BLaER1 treated with 17β-estradiol and CSF1 and Interleukin-3, amounts not matched to agents 10 nM and 100 nM (cell line): ENCODE results near the gene TSC22D4.
"Not testable (repeated sequence)": the region's sequence is repeated elsewhere in the genome, so short reads cannot be mapped to it uniquely, and the experiment has no call there.

Experiments
- H3K27ac ChIP-seq, 11 experiments: shearing (Covaris generic); formaldehyde crosslinking; 2 replicates each; pipeline ENCODE4 v1.8.1; 2022
- H3K27me3 ChIP-seq, 11 experiments: shearing (Covaris generic); formaldehyde crosslinking; 2 replicates each; pipeline ENCODE4 v1.8.1; 2022
- H3K36me3 ChIP-seq, 11 experiments: shearing (Covaris generic); formaldehyde crosslinking; 2 replicates each; pipeline ENCODE4 v1.8.1; 2022
- H3K4me1 ChIP-seq, 10 experiments: shearing (Covaris generic); formaldehyde crosslinking; 2 replicates each; pipeline ENCODE4 v1.8.1; 2022
- H3K4me2 ChIP-seq, 11 experiments: shearing (Covaris generic); formaldehyde crosslinking; 2 replicates each; pipeline ENCODE4 v1.8.1; 2022
- H3K4me3 ChIP-seq, 10 experiments: shearing (Covaris generic); formaldehyde crosslinking; 2 replicates each; pipeline ENCODE4 v1.8.1; 2022
- H3K9ac ChIP-seq, 11 experiments: shearing (Covaris generic); formaldehyde crosslinking; 2 replicates each; pipeline ENCODE4 v1.8.1; 2022
- H3K9me3 ChIP-seq, 11 experiments: shearing (Covaris generic); formaldehyde crosslinking; replicated peaks in 1 of 11; 2 replicates each; pipeline ENCODE4 v1.8.1; 2022
- H4K20me1 ChIP-seq, 11 experiments: shearing (Covaris generic); formaldehyde crosslinking; 2 replicates each; pipeline ENCODE4 v1.8.1; 2022
- Cebpa-rat ChIP-seq, 11 experiments: shearing (Covaris generic); IDR thresholded peaks; 2 replicates each; pipeline ENCODE4 v1.8.1; 2022

Gene TSC22D4

DNA sequence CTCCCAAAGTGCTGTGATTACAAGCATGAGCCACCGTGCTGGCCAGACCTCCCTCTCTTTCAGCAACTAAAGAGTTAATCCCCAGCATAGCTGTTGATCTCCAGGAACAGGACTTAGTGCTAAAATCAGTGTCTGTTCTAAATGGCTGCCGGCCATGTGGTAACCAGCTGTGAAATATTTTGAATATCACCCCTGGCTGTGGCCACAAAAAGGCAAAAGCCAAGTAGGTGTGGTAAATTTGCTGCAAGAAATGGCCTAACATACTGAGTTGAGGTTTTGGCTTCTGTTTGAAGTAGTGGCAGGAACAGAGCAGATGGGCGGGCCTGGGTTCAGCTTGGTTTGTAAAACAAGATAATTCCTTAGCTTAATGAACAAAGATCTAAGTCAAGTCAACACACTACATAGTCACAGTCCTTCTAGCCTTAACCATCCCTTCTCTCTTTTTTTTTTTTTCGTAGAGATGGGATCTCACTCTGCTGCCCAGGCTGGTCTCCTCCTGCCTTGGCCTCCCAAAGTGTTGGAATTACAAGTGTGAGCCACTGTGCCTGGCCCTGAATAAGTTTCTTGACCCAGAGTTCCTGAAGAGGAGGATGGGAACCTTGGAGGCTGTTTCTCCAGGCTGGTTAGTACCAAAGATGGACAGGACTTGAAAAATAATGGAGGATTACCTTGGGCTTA, 37.3 kb upstream of the TSC22D4 start:
- Histone ChIP-seq H3K9me3 (no peaks in the 10 kb centered on the region), H3K9ac (no peak overlapping the region), H3K4me1 (peaks cover 10 to 22% (median 20%) of the 10 kb centered on the region in 10 experiments), H3K27ac (peak overlapping the region in 2 of 11 experiments; percentile 1 to 25; a peak in 2 of 22 replicates), H3K4me3 (no peak overlapping the region), H3K4me2 (peak overlapping the region; percentile 17 to 79 (median 58); a peak in 20 of 22 replicates), H4K20me1 (no peaks in the 10 kb centered on the region), H3K36me3 (no peaks in the 10 kb centered on the region), H3K27me3 (no peaks in the 10 kb centered on the region)
- TF ChIP-seq Cebpa-rat (IDR thresholded peaks at IDR 0.05): peak in 2 of 11 experiments; percentile 45 to 55; a peak in 2 of 22 replicates

GRCh38 chr7:100515072-100515532, 36.1 kb upstream of the TSC22D4 start:
- H3K9me3 ChIP-seq: no peaks in the 10 kb centered on the region
- peaks cover 10 to 22% (median 20%) of the 10 kb centered on the region in 10 experiments for H3K4me1 ChIP-seq
- no peaks in the 10 kb centered on the region for H3K27me3 ChIP-seq
- no peaks in the 10 kb centered on the region for H4K20me1 ChIP-seq
- 0 out of 22 replicates have a peak overlapping the region, but pooled peaks of 1 of the 11 experiments have one; percentile 25 for H3K27ac ChIP-seq
- no peak overlapping the region for H3K4me3 ChIP-seq
- no peak for TF ChIP-seq Cebpa-rat (IDR thresholded peaks at IDR 0.05)
- no peaks in the 10 kb centered on the region for H3K36me3 ChIP-seq
- H3K9ac ChIP-seq: no peak overlapping the region
- peak overlapping the region; percentile 20 to 79 (median 58) for H3K4me2 ChIP-seq

DNA sequence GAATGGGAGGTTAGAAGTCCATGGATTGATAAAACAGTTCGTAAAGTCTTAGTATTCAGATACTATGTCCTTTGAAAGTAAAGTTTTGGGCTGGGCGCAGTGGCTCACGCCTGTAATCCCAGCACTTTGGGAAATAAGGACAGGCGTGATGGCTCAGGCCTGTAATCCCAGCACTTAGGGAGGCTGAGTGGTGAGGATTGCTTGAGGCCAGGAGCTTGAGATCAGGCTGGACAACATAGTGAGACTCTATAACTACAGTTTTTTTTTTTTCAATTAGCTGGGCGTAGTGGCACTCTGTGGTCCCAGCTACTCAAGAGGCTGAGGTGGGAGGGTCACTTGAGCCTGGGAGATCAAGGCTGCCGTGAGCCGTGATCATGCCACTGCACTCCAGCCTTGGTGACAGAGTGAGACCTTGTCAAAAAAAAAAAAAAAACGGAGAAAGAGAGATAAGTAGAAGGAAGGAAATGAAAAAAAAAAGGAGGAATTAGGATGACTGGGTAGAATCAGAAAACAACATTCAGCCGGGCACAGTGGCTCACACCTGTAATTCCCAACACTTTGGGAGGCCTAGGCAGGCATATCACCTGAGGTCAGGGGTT, 34.3 kb upstream of the TSC22D4 start:
- Histone ChIP-seq H3K36me3 (no peaks in the 10 kb centered on the region), H3K9ac (no peak overlapping the region), H3K4me3 (no peak overlapping the region), H3K4me1 (peaks cover 10 to 22% (median 20%) of the 10 kb centered on the region in 10 experiments), H3K4me2 (no peak overlapping the region), H4K20me1 (no peaks in the 10 kb centered on the region), H3K27me3 (no peaks in the 10 kb centered on the region), H3K9me3 (no peaks in the 10 kb centered on the region), H3K27ac (no peak overlapping the region)
- TF ChIP-seq Cebpa-rat (IDR thresholded peaks at IDR 0.05): no peak

GRCh38 chr7:100510437-100511239, 31.6 kb upstream of the TSC22D4 start:
- H4K20me1 ChIP-seq: no peaks in the 10 kb centered on the region
- H3K27me3 ChIP-seq: no peaks in the 10 kb centered on the region
- peaks cover 8 to 14% (median 10%) of the 10 kb centered on the region in 10 experiments for H3K4me1 ChIP-seq
- no peak overlapping the region for H3K27ac ChIP-seq
- no peaks in the 10 kb centered on the region for H3K36me3 ChIP-seq
- H3K4me2 ChIP-seq: no peak overlapping the region
- no peak overlapping the region for H3K4me3 ChIP-seq
- no peak overlapping the region for H3K9ac ChIP-seq
- H3K9me3 ChIP-seq: no peaks in the 10 kb centered on the region
- no peak for TF ChIP-seq Cebpa-rat (IDR thresholded peaks at IDR 0.05)

GRCh38 chr7:100509231-100509630, 30.2 kb upstream of the TSC22D4 start:
- no peak for TF ChIP-seq Cebpa-rat (IDR thresholded peaks at IDR 0.05)
- no peak overlapping the region for H3K9ac ChIP-seq
- H3K4me2 ChIP-seq: no peak overlapping the region
- 0 out of 20 replicates have a peak, but pooled peaks cover 0 to 5% (median 0%) of the 10 kb centered on the region in 10 experiments for H3K4me1 ChIP-seq
- H3K27ac ChIP-seq: no peak overlapping the region
- H3K9me3 ChIP-seq: no peaks in the 10 kb centered on the region
- no peaks in the 10 kb centered on the region for H3K27me3 ChIP-seq
- no peaks in the 10 kb centered on the region for H3K36me3 ChIP-seq
- no peak overlapping the region for H3K4me3 ChIP-seq
- H4K20me1 ChIP-seq: no peaks in the 10 kb centered on the region

GRCh38 chr7:100506356-100506923, 27.4 kb upstream of the TSC22D4 start:
- Histone ChIP-seq H3K27me3 (no peaks in the 10 kb centered on the region), H3K9ac (no peak overlapping the region), H4K20me1 (no peaks in the 10 kb centered on the region), H3K4me1 (0 out of 20 replicates have a peak, but pooled peaks cover 0 to 11% (median 0%) of the 10 kb centered on the region in 10 experiments), H3K4me3 (no peak overlapping the region), H3K27ac (no peak overlapping the region), H3K9me3 (no peaks in the 10 kb centered on the region), H3K4me2 (no peak overlapping the region), H3K36me3 (no peaks in the 10 kb centered on the region)
- TF ChIP-seq Cebpa-rat (IDR thresholded peaks at IDR 0.05): no peak

DNA sequence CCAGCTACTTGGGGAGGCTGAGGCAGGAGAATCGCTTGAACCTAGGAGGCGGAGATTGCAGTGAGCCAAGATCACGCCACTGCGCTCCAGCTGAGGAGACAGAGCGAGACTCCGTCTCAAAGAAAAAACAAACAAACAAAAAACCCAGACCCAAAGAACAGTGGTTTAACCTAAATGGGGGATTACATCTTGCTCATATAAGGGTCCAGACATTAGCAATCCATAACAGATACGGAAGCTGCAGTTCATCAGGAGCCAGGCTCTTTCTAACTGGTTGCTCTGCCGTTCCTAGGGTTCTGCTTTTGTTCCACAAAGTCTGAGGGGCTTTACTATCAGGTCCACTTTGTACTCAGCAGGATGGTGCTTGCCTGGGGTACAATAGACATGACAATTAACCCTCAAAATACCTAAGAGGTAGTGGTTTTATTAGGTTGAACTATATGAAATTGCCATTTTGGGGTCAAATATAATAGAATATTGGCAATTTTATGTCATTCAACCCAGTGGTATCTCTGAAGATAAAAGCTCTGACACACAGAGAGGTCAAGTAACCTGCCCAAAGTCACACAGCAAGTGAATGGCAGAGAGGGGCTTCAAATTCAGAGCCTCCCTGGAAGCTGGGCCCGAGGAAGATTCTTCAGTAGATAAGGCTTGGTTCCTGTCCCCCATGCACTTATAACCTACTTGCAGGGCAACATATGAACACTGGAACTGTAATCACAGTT, 26.0 kb upstream of the TSC22D4 start:
- no peaks in the 10 kb centered on the region for H3K36me3 ChIP-seq
- no peak overlapping the region for H3K4me2 ChIP-seq
- H3K9ac ChIP-seq: no peak overlapping the region
- no peak overlapping the region for H3K27ac ChIP-seq
- TF ChIP-seq Cebpa-rat (IDR thresholded peaks at IDR 0.05): no peak
- no peaks in the 10 kb centered on the region for H4K20me1 ChIP-seq
- H3K4me1 ChIP-seq: 0 out of 20 replicates have a peak, but pooled peaks cover 0 to 11% (median 0%) of the 10 kb centered on the region in 10 experiments
- no peak overlapping the region for H3K4me3 ChIP-seq
- H3K27me3 ChIP-seq: no peaks in the 10 kb centered on the region
- no peaks in the 10 kb centered on the region for H3K9me3 ChIP-seq

DNA sequence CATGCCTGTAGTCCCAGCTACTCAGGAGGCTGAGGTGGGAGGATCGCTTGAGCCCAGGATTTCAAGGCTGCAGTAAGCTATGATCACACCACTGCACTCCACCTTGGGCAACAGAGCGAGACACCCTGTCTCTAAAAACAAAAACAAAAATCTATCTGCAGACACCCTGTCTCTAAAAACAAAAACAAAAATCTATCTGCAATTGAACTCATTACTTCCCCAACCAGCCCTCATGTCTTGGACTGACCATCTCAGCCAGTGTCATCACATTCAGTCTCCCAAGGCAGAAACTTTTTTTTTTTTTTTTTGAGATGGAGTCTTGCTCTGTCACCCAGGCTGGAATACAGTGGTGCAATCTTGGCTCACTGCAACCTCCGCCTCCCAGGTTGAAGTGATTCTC, 25.0 kb upstream of the TSC22D4 start:
- H3K9ac ChIP-seq, H4K20me1 ChIP-seq, H3K27me3 ChIP-seq, H3K36me3 ChIP-seq, H3K4me3 ChIP-seq, H3K27ac ChIP-seq, H3K4me2 ChIP-seq, H3K9me3 ChIP-seq: not testable (repeated sequence)
- H3K4me1 ChIP-seq: 0 out of 20 replicates have a peak, but pooled peaks cover 0 to 11% (median 0%) of the 10 kb centered on the region in 10 experiments

- H3K9me3 ChIP-seq, H3K36me3 ChIP-seq, H4K20me1 ChIP-seq, H3K4me2 ChIP-seq, H3K27ac ChIP-seq, H3K9ac ChIP-seq, H3K4me1 ChIP-seq, H3K27me3 ChIP-seq, H3K4me3 ChIP-seq: not testable (repeated sequence)
These were observed 21.7 kb upstream of the TSC22D4 start for GRCh38 chr7:100500743-100501142.
